Measurements from ENCODE around the gene STK17B. TPM values are rescaled to one million over a fixed set of nuclear protein-coding genes. Genes with fewer than 3 reads are reported as not detected.

Gene STK17B
- total and polyA plus RNA-seq, 10 donors: 48.7 to 248 (median 186) TPM

- Histone ChIP-seq H3K36me3 (no peaks in the 10 kb centered on the region), H3K9me3 (no peaks in the 10 kb centered on the region), H3K4me3 (no peak overlapping the region), H3K4me1 (peaks cover 5 to 88% (median 53%) of the 10 kb centered on the region in 6 donors), H3K27ac (peak overlapping the region in 6 of 8 donors; percentile 44 to 87 (median 80)), H3K27me3 (replicated peaks in 1 of 7) (no peaks in the 10 kb centered on the region)
- 80 to 92% (median 84%) methylated on average over 3 of the region's 3 CpGs for WGBS, 5 donors
- no peak for DNase-seq
- intact Hi-C loops (cut with DNase I; ENCODE audit: low total_unique reads): no loop called here
- no peak for TF ChIP-seq POLR2AphosphoS5 (IDR thresholded peaks at IDR 0.05)
- no peak for TF ChIP-seq POLR2A (IDR thresholded peaks at IDR 0.05)
- TF ChIP-seq CTCF (IDR thresholded peaks at IDR 0.05 in 8 of 11, conservative IDR thresholded peaks at IDR 0.05 in 3 of 11): no peak
Observed at GRCh38 chr2:196181484-196181883, 10.1 kb upstream of the STK17B start.

- peak overlapping the region in 1 of 8 donors; percentile 93 for H3K4me3 ChIP-seq
- DNase-seq: no peak
- intact Hi-C loops (cut with DNase I; ENCODE audit: low total_unique reads): no loop called here
- H3K4me1 ChIP-seq: peaks cover 4 to 99% (median 69%) of the 10 kb centered on the region in 6 donors
- TF ChIP-seq CTCF (IDR thresholded peaks at IDR 0.05 in 8 of 11, conservative IDR thresholded peaks at IDR 0.05 in 3 of 11): no peak
- TF ChIP-seq POLR2A (IDR thresholded peaks at IDR 0.05): no peak
- no peak for TF ChIP-seq POLR2AphosphoS5 (IDR thresholded peaks at IDR 0.05)
- peak overlapping the region; percentile 7 to 100 (median 86) for H3K27ac ChIP-seq
- WGBS, 5 donors: 55 to 71% (median 66%) methylated on average over 2 of the region's 2 CpGs
- no peaks in the 10 kb centered on the region for H3K9me3 ChIP-seq
- no peaks in the 10 kb centered on the region for H3K36me3 ChIP-seq
- H3K27me3 ChIP-seq (replicated peaks in 1 of 7): no peaks in the 10 kb centered on the region
Observed at GRCh38 chr2:196177124-196177523, 5.7 kb upstream of the STK17B start.

- peaks cover 4 to 94% (median 63%) of the 10 kb centered on the region in 6 donors for H3K4me1 ChIP-seq
Observed at GRCh38 chr2:196176142-196176738, 4.9 kb upstream of the STK17B start.

More at GRCh38 chr2:196176142-196176738, 4.9 kb upstream of the STK17B start:
- Histone ChIP-seq H3K4me3 (peak overlapping the region in 3 of 8 donors; percentile 4 to 93 (median 23)), H3K27ac (peak overlapping the region; percentile 24 to 100 (median 92)), H3K9me3 (no peaks in the 10 kb centered on the region), H3K36me3 (no peaks in the 10 kb centered on the region), H3K27me3 (replicated peaks in 1 of 7) (no peaks in the 10 kb centered on the region)
- TF ChIP-seq POLR2AphosphoS5 (IDR thresholded peaks at IDR 0.05) (peak; percentile 50 to 95 (median 91)), CTCF (IDR thresholded peaks at IDR 0.05 in 8 of 11, conservative IDR thresholded peaks at IDR 0.05 in 3 of 11) (no peak), POLR2A (IDR thresholded peaks at IDR 0.05) (peak; percentile 12 to 72 (median 70))
- DNase-seq: peak; percentile 93
- intact Hi-C loops (cut with DNase I; ENCODE audit: low total_unique reads): no loop called here
- WGBS, 5 donors: 29 to 59% (median 48%) methylated on average over 8 of the region's 8 CpGs
